Measurements from ENCODE around the gene SPAG6. TPM values are rescaled to one million over a fixed set of nuclear protein-coding genes. Genes with fewer than 3 reads are reported as not detected.

The SPAG6 gene
- total RNA-seq, 1 experiment from 2014 or later, result 0.79 TPM

DNA sequence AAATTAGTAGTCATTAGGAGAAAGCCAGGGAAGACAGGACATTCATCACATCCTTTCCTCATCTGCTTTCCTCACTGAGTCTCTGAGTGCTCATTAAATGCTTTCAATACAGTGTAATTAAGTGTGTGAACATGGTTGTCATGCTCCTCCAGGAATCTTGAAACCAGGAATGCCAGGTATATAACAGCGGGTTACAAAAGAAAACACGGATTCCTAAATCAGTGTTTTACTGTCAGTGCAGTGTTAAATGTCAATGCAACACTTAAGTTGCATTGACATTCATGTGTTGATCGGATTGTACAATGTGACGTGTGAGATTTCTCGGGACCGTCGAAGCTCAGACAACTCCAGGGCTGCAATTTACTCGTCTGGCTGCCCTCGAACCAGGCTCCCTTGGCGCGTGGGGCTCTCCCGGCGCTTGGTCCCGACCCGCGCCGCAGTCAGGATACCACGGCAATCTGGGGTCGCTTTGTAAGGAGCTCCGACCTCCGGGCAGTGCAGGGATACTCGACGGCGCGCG, 455 bp upstream of the SPAG6 start:
- H3K27me3 ChIP-seq (replicated peaks; ENCODE audit: control insufficient read depth, insufficient read depth, low read length), result no peaks in the 10 kb centered on the region; the same call in 1 of the 2 replicates
- no peak for TF ChIP-seq CTCF (IDR thresholded peaks at IDR 0.05; ENCODE audit: insufficient read depth in 1 of 2, low read depth in 1 of 2, low read length in 1 of 2, severe bottlenecking in 1 of 2, unreplicated experiment in 1 of 2)
- DNase-seq, result no peak
- H3K27ac Mint-ChIP-seq (ENCODE audit: unreplicated experiment), result no peak overlapping the region
- H3K4me3 Mint-ChIP-seq (ENCODE audit: unreplicated experiment), result no peak overlapping the region
- intact Hi-C loops (cut with micrococcal nuclease; ENCODE audit: unreplicated experiment), result loop anchor here (5.0 kb wide), 1 partner anchor 92 kb away; no protein-coding TSS in a partner anchor
- H3K27me3 Mint-ChIP-seq (ENCODE audit: insufficient read depth, unreplicated experiment), result peaks cover 5% of the 10 kb centered on the region
- H3K4me1 ChIP-seq, result peaks cover 2% of the 10 kb centered on the region; the same call in 1 of the 2 replicates
- peaks cover 7% of the 10 kb centered on the region for H3K4me1 Mint-ChIP-seq (ENCODE audit: low read depth, unreplicated experiment)
- ChIA-PET CTCF (no interaction called here), POLR2A (no interaction called here)
- peaks cover 6% of the 10 kb centered on the region for H3K36me3 Mint-ChIP-seq (ENCODE audit: insufficient read depth, unreplicated experiment)
- H3K9me3 ChIP-seq, result no peaks in the 10 kb centered on the region
- no TSS peak for BruUV-seq (replicated peaks)
- H3K36me3 ChIP-seq (ENCODE audit: control insufficient read depth, insufficient read depth, low read length), result no peaks in the 10 kb centered on the region
- H3K9me3 Mint-ChIP-seq (ENCODE audit: unreplicated experiment), result peaks cover 10% of the 10 kb centered on the region
- no peak overlapping the region for H3K4me3 ChIP-seq (ENCODE audit: low read depth, low read length)

DNA sequence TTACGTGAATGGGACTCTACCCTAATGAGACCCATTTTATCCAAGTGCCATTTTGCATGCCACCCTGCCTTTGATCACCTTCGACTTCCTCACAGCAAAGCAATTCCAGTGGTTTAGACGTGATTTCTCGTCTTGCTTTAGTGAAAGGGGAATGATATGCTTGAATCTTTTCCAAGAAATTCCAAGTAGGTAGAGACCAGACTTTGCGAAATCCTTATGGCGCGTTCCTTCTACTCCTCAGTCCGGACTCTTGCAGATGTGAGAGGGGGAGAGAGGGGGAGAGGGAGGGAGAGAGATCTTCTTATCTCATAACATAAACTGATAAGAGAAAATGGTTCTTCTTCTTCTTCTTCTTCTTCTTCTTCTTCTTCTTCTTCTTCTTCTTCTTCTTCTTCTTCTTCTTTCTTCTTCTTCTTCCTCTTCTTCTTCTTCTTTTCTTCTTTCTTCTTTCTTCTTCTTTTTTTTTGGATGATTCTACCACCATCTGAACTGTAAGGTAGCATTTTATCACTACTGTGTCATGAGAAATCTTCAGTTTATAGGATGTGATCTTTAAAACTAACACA, 883 bp downstream of the SPAG6 start:
- Histone ChIP-seq H3K9me3 (no peaks in the 10 kb centered on the region), H3K4me3 (ENCODE audit: low read depth, low read length) (no peak overlapping the region), H3K4me1 (no peaks in the 10 kb centered on the region; the same call in 1 of the 2 replicates), H3K36me3 (ENCODE audit: control insufficient read depth, insufficient read depth, low read length) (no peaks in the 10 kb centered on the region), H3K27me3 (replicated peaks; ENCODE audit: control insufficient read depth, insufficient read depth, low read length) (no peaks in the 10 kb centered on the region; the same call in 1 of the 2 replicates)
- no peak for DNase-seq
- Mint-ChIP-seq H3K27me3 (ENCODE audit: insufficient read depth, unreplicated experiment) (peaks cover 5% of the 10 kb centered on the region), H3K4me1 (ENCODE audit: low read depth, unreplicated experiment) (peaks cover 6% of the 10 kb centered on the region), H3K4me3 (ENCODE audit: unreplicated experiment) (no peak overlapping the region), H3K27ac (ENCODE audit: unreplicated experiment) (no peak overlapping the region), H3K9me3 (ENCODE audit: unreplicated experiment) (peaks cover 10% of the 10 kb centered on the region), H3K36me3 (ENCODE audit: insufficient read depth, unreplicated experiment) (no peaks in the 10 kb centered on the region)
- no peak for TF ChIP-seq CTCF (IDR thresholded peaks at IDR 0.05; ENCODE audit: insufficient read depth in 1 of 2, low read depth in 1 of 2, low read length in 1 of 2, severe bottlenecking in 1 of 2, unreplicated experiment in 1 of 2)
- BruUV-seq (replicated peaks), result no TSS peak
- ChIA-PET POLR2A (no interaction called here), CTCF (no interaction called here)
- intact Hi-C loops (cut with micrococcal nuclease; ENCODE audit: unreplicated experiment), result no loop called here

GRCh38 chr10:22349755-22350154, 4.5 kb downstream of the SPAG6 start:
- Mint-ChIP-seq H3K27ac (ENCODE audit: unreplicated experiment) (no peak overlapping the region), H3K27me3 (ENCODE audit: insufficient read depth, unreplicated experiment) (peaks cover 2% of the 10 kb centered on the region), H3K4me3 (ENCODE audit: unreplicated experiment) (no peak overlapping the region), H3K4me1 (ENCODE audit: low read depth, unreplicated experiment) (no peaks in the 10 kb centered on the region), H3K36me3 (ENCODE audit: insufficient read depth, unreplicated experiment) (no peaks in the 10 kb centered on the region), H3K9me3 (ENCODE audit: unreplicated experiment) (peaks cover 10% of the 10 kb centered on the region)
- no TSS peak for BruUV-seq (replicated peaks)
- intact Hi-C loops (cut with micrococcal nuclease; ENCODE audit: unreplicated experiment), result no loop called here
- ChIA-PET CTCF (interaction anchor here (1.2 kb wide), 1 partner anchor 34 kb away, joined by 4 read pairs; no protein-coding TSS in a partner anchor), POLR2A (no interaction called here)
- DNase-seq, result no peak
- TF ChIP-seq CTCF (IDR thresholded peaks at IDR 0.05; ENCODE audit: insufficient read depth in 1 of 2, low read depth in 1 of 2, low read length in 1 of 2, severe bottlenecking in 1 of 2, unreplicated experiment in 1 of 2), result no peak
- H3K36me3 ChIP-seq (ENCODE audit: control insufficient read depth, insufficient read depth, low read length), result no peaks in the 10 kb centered on the region
- no peaks in the 10 kb centered on the region for H3K27me3 ChIP-seq (replicated peaks; ENCODE audit: control insufficient read depth, insufficient read depth, low read length)
- no peak overlapping the region for H3K4me3 ChIP-seq (ENCODE audit: low read depth, low read length)
- no peaks in the 10 kb centered on the region for H3K4me1 ChIP-seq
- no peaks in the 10 kb centered on the region for H3K9me3 ChIP-seq

All from Caco-2 (cell line).